Panc1 (cell line): Measurements from ENCODE around the gene DAPK1.

Experiments used
- CTCF ChIP-seq: fragments of 450-650 bp; IDR thresholded peaks from 2 replicates; pipeline ENCODE4 v1.5.1; 2017; ENCODE audit warnings: mild to moderate bottlenecking
- POLR2AphosphoS5 ChIP-seq: IDR thresholded peaks from 2 replicates; pipeline ENCODE4 v1.6.1; 2012; ENCODE audit warnings: mild to moderate bottlenecking, low read depth, low read length, moderate library complexity

GRCh38 chr9:87609002-87609401, 111.3 kb downstream of the DAPK1 start:
- TF ChIP-seq CTCF: no peak
- no peak for TF ChIP-seq POLR2AphosphoS5
